Fibroblast of mammary gland (primary cell): Measurements from ENCODE around the gene FRMPD2.

Experiments used
- DNase-seq: peaks from one replicate; pipeline ENCODE4 v3.0.0-alpha.2; 2010; ENCODE audit warnings: low read depth
- H3K4me3 ChIP-seq: 2 replicates; pipeline ENCODE4 v1.5.1; 2011; ENCODE audit warnings: low read depth, mild to moderate bottlenecking, low read length, moderate library complexity; ENCODE audit not compliant: control insufficient read depth
- CTCF ChIP-seq: conservative IDR thresholded peaks from 2 replicates; pipeline ENCODE4 v1.5.1; 2011; ENCODE audit warnings: low read depth, low read length, inconsistent platforms; ENCODE audit not compliant: control insufficient read depth, insufficient read depth

FRMPD2 gene

DNA sequence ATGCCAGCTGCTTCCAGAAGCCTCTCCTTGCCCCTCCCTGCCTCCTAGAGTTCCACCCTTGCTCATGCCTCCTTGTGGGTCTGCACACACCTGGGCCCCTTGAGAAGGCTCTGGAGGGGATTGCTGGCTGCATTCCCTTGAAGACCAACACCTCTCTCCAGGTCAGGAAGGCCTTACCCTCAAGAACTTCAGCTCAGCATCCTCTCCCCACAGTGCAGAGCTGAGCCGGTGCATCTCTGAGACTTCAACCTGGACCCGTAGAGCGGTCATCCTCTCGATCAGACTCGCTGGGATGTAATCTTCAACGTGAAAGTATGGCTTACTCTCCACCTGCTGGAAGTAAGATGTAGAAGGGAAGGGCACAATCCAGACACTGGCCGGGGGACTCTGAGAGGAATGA, 62.7 kb downstream of the FRMPD2 start:
- no peak overlapping the region for H3K4me3 ChIP-seq
- TF ChIP-seq CTCF = no peak
- no peak for DNase-seq

GRCh38 chr10:48210966-48211365, 63.5 kb downstream of the FRMPD2 start:
- no peak for DNase-seq
- H3K4me3 ChIP-seq = no peak overlapping the region
- no peak for TF ChIP-seq CTCF

GRCh38 chr10:48210391-48210790, 64.1 kb downstream of the FRMPD2 start:
- DNase-seq = no peak
- no peak overlapping the region for H3K4me3 ChIP-seq
- no peak for TF ChIP-seq CTCF

GRCh38 chr10:48209241-48209640, 65.3 kb downstream of the FRMPD2 start:
- DNase-seq = peak; percentile 44

DNA sequence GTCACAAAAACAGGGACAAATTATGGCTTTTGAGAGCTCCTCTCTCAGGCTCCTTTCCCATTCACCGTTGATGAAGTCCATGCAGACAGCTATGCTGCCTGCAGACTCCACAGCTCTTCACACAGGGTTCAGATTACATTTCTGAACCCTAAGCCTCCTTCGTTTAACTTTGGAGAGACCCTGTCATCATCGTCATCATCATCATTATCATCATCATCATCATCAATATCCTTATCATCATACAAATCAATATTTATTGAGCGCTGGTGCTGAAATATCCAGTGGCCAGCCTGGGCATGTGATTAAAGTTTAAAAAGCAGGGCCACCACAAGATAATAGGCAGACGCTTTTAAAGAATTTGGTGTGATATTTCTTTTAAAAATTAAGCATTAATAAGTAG, 66.6 kb downstream of the FRMPD2 start:
- no peak overlapping the region for H3K4me3 ChIP-seq
- no peak for TF ChIP-seq CTCF
- no peak for DNase-seq

More at GRCh38 chr10:48209241-48209640, 65.3 kb downstream of the FRMPD2 start:
- H3K4me3 ChIP-seq = no peak overlapping the region
- no peak for TF ChIP-seq CTCF

GRCh38 chr10:48206482-48207250, 67.8 kb downstream of the FRMPD2 start:
- no peak for TF ChIP-seq CTCF
- DNase-seq = no peak
- no peak overlapping the region for H3K4me3 ChIP-seq
